Right kidney (tissue), 1 donor: Measurements from ENCODE around the gene FUT8.
"Not testable (repeated sequence)": the region's sequence is repeated elsewhere in the genome, so short reads cannot be mapped to it uniquely, and the experiment has no call there.

Source experiments
- DNase-seq: peaks from one replicate; pipeline ENCODE4 v3.0.0-alpha.2; 2016

FUT8 gene

GRCh38 chr14:65453807-65454480 lies 41.4 kb downstream of the FUT8 start:
- DNase-seq: no peak

DNA sequence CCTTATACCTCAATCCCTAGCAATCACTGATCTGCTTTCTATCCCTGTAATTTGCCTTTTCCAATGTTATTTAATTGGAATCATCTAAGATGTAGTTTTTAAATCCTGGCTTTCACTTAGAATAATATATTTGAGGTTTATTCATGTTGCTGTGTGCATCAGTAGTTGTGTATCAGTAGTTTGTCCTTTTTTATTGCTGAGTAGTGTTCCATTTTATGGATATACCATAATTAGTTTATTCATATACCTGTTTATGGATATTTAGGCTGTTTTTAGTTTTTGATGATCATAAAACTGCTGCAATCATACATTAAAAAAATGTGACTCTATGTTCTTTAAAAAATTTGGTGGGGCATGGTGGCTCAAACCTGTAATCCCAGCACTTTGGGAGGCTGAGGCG lies 43.7 kb downstream of the FUT8 start:
- no peak for DNase-seq

GRCh38 chr14:65461730-65462129 lies 49.2 kb downstream of the FUT8 start:
- DNase-seq: no peak

DNA sequence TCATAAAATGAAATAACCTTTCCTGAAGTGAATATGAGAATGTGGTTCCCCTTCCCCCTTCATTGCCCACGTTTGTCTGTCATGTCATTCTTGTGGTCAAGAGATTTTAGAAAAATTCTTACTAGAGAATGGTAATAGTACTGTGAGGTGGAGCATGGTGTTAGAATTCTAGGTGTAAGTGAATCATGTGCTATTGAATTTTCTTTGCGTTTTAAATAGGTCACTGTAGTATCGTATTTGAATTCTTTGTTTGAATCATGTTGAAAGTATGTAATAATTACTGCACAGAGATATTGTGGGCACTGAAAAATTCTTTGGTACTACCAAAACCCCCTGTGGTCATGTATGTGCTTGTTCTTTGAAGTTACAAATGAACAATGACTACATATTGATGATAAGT lies 49.9 kb downstream of the FUT8 start:
- DNase-seq: no peak

GRCh38 chr14:65465584-65465983 lies 53.1 kb downstream of the FUT8 start:
- no peak for DNase-seq

GRCh38 chr14:65467926-65468325 lies 55.4 kb downstream of the FUT8 start:
- DNase-seq: not testable (repeated sequence)

DNA sequence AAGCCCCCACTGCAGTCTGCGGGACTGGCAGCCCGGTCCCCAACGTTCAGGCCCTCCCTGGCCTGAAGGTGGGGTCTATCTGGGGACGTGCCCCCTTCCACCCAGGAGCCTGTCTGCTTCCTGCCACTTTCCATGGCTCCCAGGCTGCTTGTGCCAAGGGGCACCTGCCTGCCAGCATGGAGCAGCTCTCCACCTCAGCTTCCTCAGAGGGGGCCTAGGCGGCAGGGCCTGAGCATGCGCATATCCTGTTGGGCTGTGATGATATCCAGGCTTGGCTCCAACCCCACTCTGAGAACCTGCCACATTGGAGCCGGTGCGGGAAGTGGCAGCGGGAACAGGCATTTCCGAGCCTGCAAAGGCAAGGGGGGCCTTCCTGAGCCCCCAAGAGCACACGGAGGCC lies 57.4 kb downstream of the FUT8 start:
- DNase-seq: no peak

DNA sequence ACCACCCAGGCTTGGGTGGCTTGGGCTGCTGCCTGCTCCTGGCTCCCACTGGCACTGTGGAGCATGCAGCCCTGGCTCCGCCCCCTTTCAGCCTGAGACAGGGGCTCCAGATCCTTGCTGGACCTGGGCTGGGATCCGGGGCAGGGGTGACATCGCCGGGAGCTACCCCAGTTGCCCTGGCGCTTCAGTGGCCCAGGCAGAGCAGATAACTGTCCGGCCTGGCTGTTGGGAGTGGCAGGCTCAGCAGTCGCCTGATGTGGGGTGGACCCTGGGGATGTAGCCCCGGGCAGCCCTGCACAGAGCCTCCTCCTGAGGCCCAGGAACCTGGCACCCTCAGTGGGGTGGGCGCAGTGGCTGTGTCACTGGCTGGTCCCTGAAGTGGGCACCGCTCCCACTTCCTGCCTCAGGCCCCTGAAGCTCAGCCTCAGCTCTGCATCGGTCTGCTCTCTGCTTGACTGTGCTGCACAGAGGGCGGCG lies 57.9 kb downstream of the FUT8 start:
- DNase-seq: no peak

GRCh38 chr14:65471038-65471878 lies 58.7 kb downstream of the FUT8 start:
- no peak for DNase-seq

GRCh38 chr14:65472189-65472588 lies 59.7 kb downstream of the FUT8 start:
- no peak for DNase-seq

DNA sequence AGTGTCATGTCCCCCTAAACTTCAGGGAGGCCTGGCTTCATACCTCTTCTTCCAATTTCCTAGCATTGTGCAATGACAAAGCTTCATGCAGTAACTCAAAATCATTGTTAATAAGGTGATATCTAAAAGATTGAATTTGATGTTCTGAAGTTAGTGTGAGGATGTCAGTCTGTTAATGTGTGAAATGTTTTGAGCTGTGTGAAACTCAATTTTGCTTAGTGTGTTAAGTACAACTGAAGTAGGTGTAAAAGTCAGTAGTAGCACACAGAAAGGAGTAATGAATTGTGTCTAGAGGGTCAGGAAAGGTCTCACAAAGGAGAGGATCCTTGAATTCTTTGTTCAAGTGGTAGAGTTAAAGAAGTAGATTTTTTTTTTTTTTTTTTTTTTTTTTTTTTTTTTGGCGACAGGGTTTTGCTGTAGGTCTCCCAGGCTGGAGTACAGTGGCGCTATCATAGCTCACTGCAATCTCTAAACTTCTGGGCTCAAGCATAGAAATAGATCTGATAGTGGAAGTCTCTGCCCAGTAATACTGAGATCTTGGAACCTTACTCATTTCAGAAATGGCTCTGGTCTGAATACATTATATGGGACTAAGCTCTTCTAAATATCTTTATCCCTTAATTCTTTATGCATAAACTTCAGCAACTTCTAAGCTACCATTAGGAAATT lies 63.9 kb downstream of the FUT8 start:
- DNase-seq: no peak

DNA sequence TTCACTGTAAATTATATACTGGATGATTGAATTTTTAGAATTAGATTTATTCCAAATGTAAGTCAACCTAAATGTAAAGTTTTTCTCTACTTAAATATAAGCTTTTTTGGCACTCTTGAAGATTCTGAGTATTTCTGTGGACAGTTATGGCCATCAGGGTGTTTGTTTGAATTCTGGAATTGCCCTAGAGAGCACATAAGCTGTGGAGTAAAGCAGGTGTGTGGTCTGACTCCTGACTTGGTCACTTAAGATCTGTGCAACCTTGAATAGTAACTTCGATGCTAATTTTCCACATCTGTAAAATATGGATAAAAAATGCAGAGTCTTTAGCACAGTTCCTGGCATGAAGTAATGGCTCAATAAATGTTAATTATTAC lies 64.4 kb downstream of the FUT8 start:
- DNase-seq: no peak

- DNase-seq: no peak
Observed at GRCh38 chr14:65478017-65478416, 65.5 kb downstream of the FUT8 start.

DNA sequence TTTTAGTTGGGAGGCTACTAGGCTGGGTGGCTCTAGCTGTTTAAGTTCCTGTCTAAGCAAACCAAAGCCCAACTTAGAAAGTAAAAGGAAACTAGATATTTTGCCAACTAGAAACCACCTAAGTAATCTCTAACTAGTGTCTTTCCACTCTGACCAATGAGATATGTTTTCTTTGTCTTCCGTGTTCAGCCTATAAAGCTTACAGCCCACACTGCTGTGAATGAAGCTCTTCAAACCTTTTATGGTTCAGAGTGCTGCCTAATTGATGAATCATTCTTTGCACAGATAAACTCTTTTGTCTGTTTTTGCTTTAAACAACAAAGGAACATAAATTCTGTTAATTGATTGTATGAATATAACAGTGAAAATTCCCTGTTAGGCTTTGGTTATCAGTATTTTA lies 66.1 kb downstream of the FUT8 start:
- DNase-seq: no peak

DNA sequence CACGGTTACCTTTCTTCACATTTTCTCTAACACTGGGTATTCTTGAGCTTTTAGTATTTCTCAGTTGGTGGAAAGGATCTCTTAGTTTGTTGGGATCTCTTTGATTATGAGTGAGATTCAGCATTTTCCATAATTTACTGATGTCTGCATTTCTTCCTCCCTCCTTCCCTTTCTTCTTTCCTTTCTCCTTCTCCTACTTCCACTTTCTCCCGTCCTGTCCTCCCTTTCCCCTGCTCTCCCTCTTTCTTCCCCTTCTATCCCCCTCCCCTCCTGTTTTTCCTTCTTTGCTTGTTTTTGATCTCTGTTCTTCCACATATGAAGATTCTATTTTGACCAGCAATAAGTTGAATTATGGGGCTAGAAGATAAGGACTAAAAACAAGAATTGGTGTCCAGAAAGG lies 66.9 kb downstream of the FUT8 start:
- no peak for DNase-seq

DNA sequence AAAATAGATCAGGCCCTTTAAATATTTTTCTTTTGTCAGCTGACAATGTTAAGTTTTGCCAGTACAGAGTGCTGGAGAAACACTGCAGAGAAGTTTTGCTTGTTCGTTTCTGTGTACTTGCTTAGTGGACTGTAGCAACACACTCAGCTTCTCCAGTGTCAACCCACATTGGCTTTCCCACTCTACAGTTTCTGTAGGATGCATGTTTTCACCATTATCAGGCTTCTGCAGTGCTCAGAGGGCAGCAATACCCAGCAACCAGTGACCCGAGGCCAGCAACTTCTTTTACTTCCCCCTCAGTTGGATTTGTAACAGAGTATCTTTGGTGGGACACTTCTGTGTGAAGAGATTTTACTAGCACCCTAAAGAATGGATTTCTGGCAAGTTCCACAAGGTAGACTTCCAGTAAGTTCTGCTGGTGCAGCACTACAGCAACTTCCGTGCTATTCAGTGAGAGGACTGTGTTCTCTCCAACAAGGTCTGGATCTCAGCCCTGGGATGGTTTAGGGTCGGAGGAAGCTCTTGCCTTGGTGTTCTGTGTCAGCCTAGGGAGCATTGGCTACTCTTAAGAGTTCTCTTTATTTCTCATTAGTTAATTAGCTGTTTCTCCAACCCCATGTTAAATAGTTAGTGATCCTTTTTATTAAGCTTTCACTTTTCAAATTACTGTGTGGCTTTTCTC lies 70.4 kb downstream of the FUT8 start:
- DNase-seq: no peak

DNA sequence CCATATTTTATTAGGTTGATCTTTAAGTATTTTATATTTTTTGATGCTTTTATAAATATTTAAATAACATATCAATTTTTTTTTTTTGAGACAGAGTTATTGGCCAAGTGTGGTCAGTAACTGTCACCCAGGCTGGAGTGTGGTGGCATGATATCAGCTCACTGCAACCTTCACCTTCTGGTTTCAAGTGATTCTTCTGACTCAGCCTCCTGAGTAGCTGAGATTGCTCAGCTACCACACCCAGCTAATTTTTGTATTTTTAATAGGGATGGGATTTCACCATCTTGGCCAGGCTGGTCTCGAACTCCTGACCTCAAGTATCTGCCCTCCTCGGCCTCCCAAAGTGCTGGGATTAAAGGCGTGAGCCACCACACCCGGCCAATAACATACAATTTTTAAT lies 71.1 kb downstream of the FUT8 start:
- no peak for DNase-seq

- DNase-seq: no peak
Observed at GRCh38 chr14:65485516-65485915, 73.0 kb downstream of the FUT8 start.

DNA sequence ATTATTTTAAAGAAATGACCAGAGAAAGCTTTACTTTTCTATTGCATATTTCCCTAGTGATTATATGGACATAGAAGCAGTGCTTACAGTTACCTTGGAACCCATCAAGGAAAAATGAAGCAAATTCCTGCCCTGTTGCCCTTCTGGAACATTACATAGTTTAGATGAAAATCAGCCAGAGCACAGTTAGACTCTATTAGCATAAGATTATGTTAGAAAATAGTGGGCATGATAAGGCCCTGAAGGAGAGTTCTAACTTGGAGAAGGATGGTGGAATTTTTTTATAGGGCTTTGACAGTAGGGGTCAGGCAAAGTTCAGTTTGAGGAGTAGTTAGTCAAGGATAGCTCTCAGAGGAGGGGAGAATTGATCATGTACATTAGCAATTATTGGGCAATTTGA lies 74.3 kb downstream of the FUT8 start:
- DNase-seq: no peak

DNA sequence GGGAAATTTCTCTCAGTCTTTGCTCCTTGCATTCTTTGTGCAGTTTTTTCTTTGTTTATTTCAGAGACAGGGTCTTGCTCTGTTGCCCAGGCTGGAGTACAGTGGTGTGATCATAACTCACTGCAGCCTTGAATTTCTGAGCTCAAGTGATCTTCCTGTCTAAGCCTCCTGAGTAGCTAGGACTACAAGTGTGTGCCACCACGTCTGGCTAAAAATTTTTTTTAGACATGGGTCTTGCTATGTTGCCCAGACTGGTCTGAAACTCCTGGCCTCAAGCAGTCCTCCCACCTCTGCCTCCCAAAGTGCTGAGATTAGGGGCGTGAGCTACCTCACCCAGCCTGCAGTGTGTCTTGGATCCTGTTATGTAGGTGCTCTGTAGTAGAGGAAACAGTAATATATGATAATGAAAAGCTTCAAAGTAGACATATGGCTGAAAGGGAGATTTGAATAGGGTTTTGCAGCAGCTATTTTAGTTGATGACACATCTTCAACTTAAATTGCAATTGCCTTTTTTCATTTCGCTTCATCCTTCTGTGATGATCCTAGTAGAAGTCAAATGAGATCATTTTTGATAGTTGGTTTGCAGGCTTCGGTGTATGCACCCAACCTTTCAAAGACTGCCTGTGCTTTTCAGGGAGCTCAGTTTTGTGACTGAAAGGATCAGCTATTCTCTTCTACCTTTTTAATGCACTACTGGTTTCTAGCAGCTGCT lies 75.4 kb downstream of the FUT8 start:
- no peak for DNase-seq

- no peak for DNase-seq
Observed at GRCh38 chr14:65491274-65491673, 78.7 kb downstream of the FUT8 start.

- DNase-seq: no peak
Observed at GRCh38 chr14:65492266-65492665, 79.7 kb downstream of the FUT8 start.
